SKM-1 (cell line): ENCODE results near the gene SPDYC.
"Not testable (repeated sequence)": the region's sequence is repeated elsewhere in the genome, so short reads cannot be mapped to it uniquely, and the experiment has no call there.

Experiments
- DNase-seq: peaks from one replicate; lab custom pipeline; 2025; ENCODE audit not compliant: unreplicated experiment; lab: John Stamatoyannopoulos, UW

The SPDYC gene

DNA sequence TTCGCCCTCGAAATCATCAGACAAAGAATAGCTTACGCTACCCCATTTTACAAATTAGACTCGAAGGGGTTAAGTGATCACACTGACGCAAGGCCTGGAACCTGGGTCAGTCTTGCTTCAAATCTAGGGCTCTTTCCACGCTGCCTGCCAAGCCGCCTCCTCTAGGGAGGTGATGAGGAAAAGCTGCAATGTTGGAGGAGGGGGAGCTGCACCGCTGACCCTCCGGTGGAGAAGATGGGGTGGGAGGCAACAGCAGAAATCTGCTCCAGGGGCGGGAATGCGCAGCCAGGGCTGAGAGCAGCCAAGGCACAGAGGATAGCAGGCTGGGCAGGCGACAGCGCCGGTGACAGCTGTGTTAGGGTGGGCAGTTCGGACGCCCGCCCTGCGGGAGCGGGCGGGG, 36.3 kb upstream of the SPDYC start:
- no peak for DNase-seq

DNA sequence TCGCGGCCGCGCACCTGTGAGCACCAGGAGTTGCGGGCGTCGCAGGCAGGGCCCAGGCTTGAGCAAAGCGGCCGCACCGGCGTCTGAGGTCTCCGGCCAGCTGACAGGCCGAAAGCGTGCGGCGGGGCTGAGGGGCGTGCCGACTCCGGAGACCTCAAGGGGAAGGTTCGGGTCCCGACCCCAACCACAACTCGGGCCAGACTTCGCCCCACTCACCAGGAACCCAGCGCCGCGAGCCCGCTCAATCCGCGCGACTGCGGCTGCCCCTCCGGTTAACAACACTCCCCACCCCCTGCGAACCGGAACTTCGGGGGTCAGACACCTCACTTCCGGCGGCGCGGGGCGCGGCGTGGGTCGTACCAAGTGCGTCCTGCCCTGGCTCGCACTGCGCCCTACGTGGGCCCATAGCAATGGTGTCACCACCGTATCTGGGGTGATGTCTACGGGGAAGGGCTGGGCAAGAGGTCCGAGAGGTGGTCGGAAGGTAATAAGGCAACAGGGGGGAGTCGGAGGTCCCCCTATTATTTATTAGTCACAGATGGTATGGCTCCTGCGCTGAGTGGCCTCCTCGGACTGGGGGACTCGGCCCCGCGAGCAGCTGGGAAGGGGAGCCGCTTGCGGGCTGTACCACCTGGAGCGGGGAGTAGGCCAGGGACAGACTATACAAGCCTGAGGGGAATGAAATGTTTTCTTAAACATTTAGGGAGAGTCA, 35.6 kb upstream of the SPDYC start, which contains the start of gene SYVN1:
TSS of gene SYVN1 (minus strand) at position 280 of the 712 bp plus-strand sequence. CDS start 918 bp downstream, outside the sequence.
- peak; percentile 86 for DNase-seq

DNA sequence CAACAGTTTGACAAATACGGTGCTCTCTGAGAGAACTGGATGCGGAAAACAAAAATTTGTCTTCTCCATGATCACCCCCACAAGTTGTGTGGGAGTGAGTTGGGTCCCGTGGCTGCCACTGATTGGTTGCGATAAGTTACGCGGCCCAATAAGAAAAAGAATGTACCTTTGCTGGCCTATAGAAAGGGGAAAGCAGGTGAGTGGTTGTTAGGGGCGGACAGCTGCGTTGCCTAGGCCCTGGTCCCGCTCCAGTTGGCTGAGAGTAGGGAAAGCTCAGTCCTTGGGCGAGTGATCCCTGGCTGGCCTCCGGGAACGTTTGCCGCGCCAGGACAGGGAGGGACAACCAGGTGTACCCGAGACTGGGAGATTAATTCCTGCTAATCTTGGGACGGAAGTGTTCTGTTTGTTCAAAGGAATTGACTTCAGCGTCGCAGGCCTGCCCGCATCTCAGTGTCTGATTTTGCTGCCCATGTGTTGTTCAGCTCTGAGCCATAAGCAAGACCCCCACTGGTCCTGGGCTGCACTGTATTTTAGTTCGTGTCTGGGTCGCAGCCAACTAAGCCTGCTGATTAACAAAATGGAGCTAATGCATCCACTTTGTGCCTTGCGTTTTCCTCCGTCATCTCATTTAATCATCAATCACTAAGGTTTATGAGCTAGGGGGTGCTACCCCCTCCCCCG, 34.9 kb upstream of the SPDYC start:
- peak; percentile 97 for DNase-seq

DNA sequence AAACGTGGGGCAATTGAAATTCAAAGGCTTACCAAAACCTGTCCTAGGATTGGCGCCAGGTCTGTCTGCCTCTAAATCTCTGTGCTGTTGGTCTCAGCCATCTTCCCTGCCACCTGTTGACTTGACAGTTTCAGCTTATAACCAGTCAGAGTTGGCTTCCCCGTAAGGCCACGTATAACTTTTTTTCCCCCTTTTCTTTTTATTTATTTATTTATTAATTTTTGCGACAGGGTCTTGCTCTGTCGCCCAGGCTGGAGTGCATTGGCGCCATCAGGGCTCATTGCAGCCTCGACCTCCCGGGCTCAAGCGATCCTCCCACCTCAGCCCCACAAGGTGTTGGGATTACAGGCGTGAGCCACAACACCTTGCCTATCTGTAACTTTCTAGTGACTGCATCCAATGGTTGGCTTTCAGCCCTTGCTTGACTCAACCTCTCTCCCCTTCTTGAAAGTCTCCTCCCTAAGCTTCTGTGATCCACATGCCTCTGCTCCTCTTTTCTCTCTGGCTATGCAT, 34.3 kb upstream of the SPDYC start:
- DNase-seq = no peak

DNA sequence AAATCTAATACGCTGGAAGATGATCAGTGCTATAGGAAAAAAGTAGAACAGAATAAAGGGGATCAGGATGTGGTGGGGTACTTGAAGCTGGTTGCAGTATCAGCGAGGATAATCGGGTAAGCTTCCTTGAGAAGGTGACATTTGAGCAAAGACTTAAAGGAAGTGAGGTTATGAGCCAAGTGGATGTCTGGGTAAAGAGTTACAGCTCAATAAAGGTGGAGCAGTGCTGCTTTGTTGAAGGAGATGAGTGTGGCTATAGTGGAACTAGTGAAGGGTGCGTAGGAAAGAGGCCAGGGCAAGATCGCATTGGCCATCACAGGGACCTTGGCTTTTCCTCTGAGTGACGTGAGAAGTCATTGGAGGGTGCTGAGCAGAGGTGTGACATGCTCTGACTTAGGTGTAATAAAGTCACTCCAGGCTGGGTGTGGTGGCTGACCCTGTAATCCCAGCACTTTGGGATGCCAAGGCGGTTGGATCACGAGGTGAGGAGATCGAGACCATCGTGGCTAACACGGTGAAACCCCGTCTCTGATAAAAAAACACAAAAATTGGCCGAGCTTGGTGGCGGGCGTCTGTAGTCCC, 33.4 kb upstream of the SPDYC start:
- DNase-seq = no peak

DNA sequence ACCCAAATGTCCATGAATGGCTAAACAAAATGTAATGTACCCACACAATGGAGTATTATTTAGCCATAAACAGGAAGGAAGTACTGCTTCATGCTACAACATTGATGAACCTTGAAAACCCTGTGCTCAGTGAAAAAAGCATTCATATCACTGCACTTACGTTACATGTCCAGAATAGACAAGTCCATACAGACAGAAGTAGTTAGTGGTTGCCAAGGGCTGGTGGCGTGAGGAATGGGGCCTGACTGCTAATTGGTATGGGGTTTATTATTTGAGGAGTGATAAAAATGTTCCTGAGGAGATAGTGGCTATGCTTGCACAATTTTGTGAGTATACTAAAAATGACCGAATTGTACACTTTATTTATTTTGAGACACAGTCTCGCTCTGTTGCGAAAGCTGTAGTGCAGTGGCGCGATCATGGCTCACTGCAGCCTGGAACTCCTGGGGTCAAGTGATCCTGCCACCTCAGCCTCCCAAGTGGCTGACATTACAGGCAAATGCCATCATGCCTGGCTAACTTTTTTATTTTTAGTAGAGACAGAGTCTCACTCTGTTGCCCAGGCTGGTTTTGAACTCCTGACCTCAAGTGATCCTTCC, 28.0 kb upstream of the SPDYC start:
- no peak for DNase-seq

DNA sequence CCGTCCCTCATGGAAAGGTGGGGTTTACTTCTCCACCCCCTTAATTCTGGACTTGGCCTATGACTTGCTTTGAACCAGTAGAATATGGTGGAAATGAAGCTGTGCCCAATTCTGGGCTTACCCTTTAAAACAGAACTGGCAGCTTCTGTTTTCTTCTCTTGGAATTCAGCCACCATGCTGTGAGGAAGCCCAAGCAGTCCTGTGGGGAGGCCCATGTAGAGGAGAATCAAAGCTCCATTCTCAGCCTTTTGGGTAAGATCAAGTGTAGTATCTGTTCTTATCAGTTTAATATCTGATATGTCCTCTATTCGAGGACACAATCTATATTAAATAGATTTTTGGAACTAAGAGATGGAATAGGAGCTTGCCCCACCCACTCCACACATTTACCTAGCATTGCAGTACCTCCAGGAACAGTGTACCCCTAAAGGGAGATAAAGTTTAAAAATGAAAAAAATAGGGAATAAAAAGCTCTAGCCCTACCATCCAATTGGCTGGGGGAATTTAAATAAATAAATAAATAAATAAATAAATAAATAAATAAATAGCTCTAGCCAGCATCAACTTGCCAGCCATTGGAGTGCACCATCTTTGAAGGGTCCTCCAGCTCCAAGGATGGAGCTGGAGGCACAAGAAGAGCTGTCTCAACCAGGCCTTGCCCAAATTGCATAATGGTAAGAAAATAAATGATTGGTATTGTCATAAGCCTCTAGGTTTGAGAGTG, 22.5 kb upstream of the SPDYC start:
- DNase-seq = no peak

DNA sequence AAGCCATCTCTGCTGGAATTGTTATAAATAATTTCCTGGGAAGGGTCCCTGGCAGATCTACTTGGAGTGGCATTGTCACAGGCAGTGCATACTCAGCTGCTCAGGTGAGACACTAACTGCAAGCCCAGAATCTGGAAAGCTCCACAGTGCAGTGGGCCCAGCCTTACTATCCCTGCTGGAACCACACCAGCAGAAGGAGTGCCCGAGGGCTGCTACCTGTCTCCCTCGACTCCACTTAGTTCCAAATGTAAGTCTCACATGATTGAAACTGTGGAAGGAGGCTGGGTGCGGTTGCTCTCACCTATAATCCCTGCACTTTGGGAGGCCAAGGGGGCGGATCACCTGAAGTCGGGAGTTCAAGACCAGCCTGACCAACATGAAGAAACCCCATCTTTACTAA, 21.4 kb upstream of the SPDYC start:
- DNase-seq = no peak

DNA sequence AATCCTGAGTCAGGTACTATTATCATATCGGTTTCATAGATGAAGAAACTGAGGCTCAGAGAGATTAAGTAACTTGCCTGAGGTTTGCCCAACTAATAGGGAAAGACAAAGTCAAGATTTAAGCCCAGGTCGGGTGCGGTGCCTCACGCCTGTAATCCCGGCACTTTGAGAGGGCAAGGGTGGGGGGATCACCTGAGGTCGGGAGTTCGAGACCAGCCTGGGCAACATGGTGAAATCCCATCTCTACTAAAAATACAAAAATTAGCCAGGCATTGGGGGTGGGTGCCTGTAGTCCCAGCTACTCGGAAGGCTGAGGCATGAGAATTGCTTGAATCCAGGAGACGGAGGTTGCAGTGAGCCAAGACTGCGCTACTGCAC, 19.9 kb upstream of the SPDYC start:
- not testable (repeated sequence) for DNase-seq

DNA sequence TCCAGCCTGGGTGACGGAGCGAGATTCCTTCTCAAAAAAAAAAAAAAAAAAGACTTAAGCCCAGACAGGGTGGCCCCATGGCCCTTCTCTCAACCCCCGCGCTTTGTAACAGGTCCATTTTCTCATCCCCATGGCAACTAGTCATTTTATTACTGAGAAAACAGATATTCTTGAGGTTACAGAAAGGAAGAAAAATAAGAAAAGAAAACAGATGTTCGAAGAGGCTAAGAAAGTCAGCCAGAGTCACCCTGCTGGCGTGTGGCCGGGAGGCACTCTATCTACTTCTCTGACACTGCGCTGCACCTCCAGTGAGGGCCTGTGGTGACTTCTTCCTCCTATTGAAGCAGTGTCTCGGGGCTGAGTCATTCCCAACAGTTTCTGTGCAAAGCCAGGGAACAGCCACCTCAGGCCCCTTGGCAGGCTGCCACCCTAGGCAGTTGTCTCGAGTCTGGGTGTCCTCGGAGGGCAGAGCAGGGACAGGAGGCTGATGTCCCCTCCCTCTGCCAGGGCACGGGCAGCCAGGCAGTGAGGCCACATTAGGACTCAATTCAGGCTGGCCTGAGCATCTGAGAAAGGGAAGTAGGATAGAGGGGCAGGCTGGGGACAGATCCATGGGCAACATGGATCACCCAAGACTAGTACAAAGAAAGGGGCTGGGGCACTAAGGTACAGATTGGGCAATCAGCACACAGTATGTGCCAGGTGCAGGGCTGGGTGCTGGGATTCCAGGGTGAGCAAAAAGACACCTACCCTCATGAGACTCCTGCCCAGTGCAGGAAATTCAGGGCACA, 19.3 kb upstream of the SPDYC start:
- peak; percentile 89 for DNase-seq

DNA sequence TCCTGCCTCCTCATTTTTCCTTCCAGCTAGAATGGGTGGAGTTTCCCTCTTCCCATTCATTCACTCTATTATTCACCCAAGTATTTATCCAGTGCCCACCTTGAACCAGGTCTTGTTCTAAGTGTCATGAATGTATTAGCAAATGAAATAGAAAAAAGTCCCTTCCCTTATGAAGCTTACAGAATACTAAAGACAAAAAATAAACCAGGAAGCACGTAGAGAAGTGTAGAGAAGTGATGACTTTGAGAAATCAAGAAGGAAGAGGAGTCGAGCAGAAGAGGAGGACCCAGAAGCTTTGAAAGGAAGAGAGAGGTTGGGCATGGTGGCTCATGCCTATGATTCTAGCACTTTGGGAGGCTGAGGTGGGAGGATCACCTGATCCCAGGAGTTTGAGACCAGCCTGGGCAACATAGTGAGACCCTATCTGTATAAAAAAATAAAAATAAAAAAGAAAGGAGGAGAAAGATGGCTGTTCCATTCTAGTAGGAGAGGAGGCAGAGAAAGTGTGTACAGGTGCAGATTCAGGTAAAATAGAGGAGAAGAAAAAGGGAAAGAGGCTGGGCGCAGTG, 18.6 kb upstream of the SPDYC start:
- DNase-seq = no peak

DNA sequence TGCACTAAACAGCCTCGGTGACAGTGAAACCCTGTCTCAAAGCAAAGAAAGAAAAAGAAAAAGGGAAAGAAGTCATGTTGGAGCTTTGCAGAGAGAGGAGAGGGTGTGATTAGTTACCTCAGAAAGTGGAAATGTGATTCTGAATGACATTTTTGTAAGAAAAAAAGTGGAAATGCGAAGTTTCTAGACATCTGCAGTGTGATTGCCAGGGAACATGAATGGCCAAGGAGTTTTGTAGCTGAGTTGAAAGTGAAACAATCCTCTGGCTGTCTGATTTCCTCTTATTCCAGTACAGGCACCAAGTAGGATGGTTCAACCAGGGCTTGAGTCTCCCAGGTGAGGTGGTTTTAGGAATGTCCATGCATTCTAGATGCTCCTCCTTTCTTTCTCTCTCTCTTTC, 17.9 kb upstream of the SPDYC start:
- DNase-seq = no peak

DNA sequence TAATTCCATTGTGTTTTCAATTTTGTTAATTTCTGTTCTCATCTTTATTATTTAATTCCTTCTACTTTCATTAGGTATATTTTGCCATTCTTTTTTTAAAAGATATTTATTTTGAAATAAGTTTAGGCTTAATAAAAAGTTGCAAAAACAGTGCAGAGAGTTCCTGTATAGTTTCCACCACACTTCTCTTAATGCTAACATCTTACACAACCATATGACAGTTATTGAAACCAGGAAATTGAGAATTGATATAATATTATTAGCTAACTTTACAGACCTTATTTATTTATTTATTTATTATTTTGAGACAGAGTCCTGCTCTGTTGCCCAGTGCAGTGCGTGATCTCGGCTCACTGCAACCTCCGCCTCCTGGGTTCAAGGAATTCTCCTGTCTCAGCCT, 13.8 kb upstream of the SPDYC start:
- no peak for DNase-seq

DNA sequence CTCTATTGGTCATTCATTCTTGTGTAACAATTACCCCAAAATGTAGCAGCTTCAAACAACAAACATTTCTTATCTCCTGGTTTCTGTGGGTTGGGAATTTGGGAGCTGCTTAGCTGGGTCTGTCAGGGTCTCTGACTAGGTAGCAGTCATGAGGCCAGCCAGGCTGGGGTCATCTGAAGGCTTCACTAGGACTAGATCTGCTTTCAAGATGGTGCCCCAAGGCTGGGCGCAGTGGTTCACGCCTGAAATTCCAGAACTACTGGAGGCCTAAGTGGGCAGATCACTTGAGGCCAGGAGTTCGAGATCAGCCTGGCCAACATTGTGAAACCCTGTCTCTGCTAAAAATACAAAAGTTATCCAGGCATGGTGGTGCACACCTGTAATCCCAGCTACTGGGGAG, 13.1 kb upstream of the SPDYC start:
- DNase-seq = no peak

DNA sequence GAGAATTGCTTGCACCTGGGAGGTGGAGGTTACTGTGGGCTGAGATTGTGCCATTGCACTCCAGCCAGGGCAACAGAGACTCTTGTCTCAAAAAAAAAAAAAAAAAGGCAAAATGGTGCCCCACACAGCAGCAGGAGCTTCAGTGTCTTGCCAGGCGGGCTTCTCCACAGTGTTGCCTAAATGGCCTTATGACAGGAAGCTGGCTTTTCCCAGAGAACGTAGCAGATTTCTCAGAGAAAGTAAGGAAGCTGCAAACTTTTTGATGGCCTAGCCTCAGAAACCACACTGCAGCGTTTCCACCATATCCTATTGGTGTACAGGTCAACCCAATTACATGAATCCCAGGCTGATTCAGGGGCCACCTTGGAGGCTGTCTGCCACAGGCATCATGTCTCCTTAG, 12.7 kb upstream of the SPDYC start:
- DNase-seq = no peak

DNA sequence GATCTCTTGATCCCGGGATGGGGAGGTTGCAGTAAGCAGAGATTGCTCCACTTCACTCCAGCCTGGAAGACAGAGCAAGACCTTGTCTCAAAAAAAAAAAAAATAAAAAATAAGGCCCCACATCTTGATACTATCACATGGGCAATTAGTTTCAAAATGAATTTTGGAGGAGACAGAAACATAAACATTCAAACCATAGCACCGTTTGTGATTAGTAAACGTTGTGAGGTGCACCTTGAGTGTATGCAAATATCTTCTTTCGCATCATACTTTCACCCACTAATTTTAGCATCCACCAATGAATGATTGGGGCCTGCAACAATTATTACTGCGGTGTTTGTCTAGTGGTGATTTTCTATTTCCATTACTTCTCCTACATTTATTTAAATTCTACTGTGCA, 11.0 kb upstream of the SPDYC start:
- no peak for DNase-seq

DNA sequence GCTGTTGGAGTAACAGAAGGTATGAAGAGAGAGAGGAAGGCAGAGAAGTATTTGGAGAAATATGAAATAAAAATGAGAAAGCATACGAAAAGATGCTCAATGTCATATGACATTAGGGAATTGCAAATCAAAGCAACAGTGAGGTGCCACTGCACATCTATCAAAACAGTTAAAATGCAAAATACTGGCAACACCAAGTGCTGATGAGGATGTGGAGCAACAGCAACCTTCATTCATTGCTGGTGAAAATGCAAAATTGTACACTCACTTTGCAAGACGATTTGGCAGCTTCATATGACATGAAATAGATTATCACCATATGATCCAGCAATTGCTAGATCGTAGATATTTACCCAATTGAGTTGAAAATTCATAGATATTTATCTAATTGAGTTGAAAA, 9.4 kb upstream of the SPDYC start:
- no peak for DNase-seq

DNA sequence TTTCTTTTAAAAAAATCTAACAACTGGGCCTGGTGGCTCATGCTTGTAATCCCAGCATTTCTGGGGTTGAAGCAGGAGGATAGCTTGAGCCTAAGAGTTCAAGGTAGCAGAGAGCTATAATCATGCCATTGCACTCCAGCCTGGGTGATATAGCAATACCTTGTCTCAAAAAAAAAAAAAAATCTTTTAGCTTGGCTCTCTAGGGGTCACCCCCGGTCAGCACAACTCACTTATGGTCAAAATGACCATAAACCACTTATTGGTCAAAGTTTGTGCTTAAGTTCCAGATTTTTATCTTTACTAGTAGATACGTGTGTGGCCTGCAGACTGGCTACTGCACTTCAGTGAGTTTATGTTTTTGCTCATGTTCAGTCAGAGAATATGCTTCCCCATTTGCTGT, 6.3 kb upstream of the SPDYC start:
- DNase-seq = no peak

DNA sequence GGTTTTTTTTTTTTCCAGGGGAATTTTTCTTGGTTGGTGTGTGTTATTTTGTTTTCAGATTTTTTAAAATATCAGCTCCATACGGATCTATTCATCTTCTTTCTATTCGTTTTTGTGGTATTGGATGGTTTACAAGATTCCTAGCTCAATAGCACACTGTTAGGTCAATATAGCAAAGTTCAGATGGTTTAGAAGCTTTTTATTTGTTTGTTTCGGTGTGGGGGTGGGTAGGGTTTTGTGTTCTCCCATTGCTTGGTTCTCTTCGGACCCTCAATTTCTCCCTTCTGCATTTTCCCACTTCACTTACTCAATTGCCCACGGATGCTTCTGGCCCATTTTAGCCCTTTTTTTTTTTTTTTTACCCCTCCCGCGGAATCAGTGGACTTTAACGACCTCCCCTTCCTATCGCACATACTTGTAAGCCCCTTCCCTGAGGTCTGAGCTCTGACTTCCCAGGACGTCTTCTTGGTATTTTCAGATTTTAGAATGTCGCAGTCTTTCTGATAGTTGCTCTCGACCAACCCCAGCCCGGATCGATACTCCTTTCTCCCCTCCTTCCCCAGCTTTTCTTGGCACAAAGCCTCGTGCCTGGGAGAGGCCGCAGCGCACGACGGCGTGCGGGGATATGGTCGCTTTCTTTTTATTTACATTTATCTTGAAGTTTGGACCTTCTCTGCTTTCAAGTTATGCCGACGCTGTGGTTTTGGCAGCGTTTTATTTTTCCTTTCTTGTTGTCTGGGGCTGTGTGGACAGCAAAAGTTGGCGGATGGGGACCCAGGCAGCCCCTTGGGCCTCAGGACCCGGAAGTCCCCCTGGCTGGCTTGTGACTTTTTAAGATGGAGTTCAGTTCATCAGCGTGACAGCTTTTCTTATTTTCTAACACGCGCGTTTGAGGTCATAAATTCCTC, 4.4 kb upstream of the SPDYC start:
- DNase-seq = no peak
